ENCODE measurements around the gene UBA6.

UBA6 gene

GRCh38 chr4:67674098-67674497 is 26.9 kb downstream of the UBA6 start:
- POLR2A ChIA-PET: no interaction called here
- no peak for TF ChIP-seq FOXK2 (IDR thresholded peaks at IDR 0.05)
- no peak for TF ChIP-seq NFRKB (IDR thresholded peaks at IDR 0.05)
- no peak for TF ChIP-seq TARDBP (IDR thresholded peaks at IDR 0.05)
- no peak for TF ChIP-seq ARNT (IDR thresholded peaks at IDR 0.05)
- TF ChIP-seq LEF1 (IDR thresholded peaks at IDR 0.05; ENCODE audit: borderline replicate concordance): no peak
- TF ChIP-seq L3MBTL2 (conservative IDR thresholded peaks at IDR 0.05): no peak
- TF ChIP-seq FOXA1 (IDR thresholded peaks at IDR 0.05): no peak
- TF ChIP-seq, protein P1, sequence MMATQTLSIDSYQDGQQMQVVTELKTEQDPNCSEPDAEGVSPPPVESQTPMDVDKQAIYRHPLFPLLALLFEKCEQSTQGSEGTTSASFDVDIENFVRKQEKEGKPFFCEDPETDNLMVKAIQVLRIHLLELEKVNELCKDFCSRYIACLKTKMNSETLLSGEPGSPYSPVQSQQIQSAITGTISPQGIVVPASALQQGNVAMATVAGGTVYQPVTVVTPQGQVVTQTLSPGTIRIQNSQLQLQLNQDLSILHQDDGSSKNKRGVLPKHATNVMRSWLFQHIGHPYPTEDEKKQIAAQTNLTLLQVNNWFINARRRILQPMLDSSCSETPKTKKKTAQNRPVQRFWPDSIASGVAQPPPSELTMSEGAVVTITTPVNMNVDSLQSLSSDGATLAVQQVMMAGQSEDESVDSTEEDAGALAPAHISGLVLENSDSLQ (IDR thresholded peaks at IDR 0.05): no peak
- no peak for TF ChIP-seq FOXM1 (IDR thresholded peaks at IDR 0.05; ENCODE audit: borderline replicate concordance)
- no peak for TF ChIP-seq CTBP1 (IDR thresholded peaks at IDR 0.05; ENCODE audit: borderline replicate concordance)
- TF ChIP-seq SP1 (IDR thresholded peaks at IDR 0.05): no peak
- no peak for TF ChIP-seq ELF4 (IDR thresholded peaks at IDR 0.05)
- TF ChIP-seq SUZ12 (IDR thresholded peaks at IDR 0.05): no peak
- no peak for TF ChIP-seq BHLHE40 (IDR thresholded peaks at IDR 0.05; ENCODE audit: borderline replicate concordance)
- TF ChIP-seq ZNF384 (IDR thresholded peaks at IDR 0.05): no peak
- no peak for TF ChIP-seq HDGF (IDR thresholded peaks at IDR 0.05; ENCODE audit: borderline replicate concordance)
- CTCF ChIA-PET: no interaction called here
- DNase-seq (ENCODE audit: extremely low spot score): peak; percentile 9

DNA sequence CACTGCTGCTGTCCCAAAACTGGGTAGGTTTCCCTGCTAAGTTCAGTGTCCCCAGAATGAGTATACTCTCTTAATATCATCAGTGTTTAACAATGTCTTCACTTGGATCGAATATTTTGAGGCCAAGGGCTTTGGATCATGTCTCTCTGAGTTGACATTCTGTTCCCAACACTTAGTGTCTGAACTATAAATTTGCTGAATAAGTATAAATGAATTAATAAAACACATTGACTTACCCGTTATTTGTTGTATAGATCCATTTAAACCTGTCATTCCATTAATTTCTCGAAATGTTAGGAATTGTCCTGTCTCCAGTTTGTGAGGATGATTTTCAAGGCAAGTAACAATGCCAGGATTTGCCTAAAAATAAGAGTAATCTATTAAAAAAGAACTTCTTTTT is 32.6 kb downstream of the UBA6 start:
- ChIA-PET CTCF (no interaction called here), POLR2A (interaction anchor here (0.9 kb wide), 1 partner anchor 33 kb away, joined by 3 read pairs; no protein-coding TSS in a partner anchor)
- TF ChIP-seq ZNF384 (IDR thresholded peaks at IDR 0.05) (no peak), LEF1 (IDR thresholded peaks at IDR 0.05; ENCODE audit: borderline replicate concordance) (no peak), CTBP1 (IDR thresholded peaks at IDR 0.05; ENCODE audit: borderline replicate concordance) (no peak), SP1 (IDR thresholded peaks at IDR 0.05) (no peak), L3MBTL2 (conservative IDR thresholded peaks at IDR 0.05) (no peak), HDGF (IDR thresholded peaks at IDR 0.05; ENCODE audit: borderline replicate concordance) (no peak), FOXM1 (IDR thresholded peaks at IDR 0.05; ENCODE audit: borderline replicate concordance) (no peak), NFRKB (IDR thresholded peaks at IDR 0.05) (no peak), BHLHE40 (IDR thresholded peaks at IDR 0.05; ENCODE audit: borderline replicate concordance) (no peak), SUZ12 (IDR thresholded peaks at IDR 0.05) (no peak), FOXK2 (IDR thresholded peaks at IDR 0.05) (no peak), FOXA1 (IDR thresholded peaks at IDR 0.05) (no peak), ARNT (IDR thresholded peaks at IDR 0.05) (no peak)
- TF ChIP-seq, protein P1 (IDR thresholded peaks at IDR 0.05): no peak
- no peak for DNase-seq (ENCODE audit: extremely low spot score)

DNA sequence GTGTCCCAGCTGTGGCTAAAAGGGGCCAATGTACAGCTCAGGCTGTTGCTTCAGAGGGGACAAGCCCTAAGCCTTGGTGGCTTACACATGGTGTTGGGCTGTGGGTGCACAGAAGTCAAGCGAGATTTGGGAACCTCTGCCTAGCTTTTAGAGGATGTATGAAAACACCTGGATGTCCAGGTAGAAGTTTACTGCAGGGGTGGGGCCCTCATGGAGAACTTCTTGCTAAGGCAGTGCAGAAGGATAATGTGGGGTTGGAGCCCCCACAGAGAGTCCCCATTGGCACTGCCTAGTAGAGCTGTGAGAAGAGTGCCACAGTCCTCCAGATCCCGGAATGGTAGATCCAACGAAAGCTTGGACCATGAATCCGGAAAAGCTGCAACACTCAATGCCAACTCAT is 40.5 kb downstream of the UBA6 start:
- TF ChIP-seq LEF1 (IDR thresholded peaks at IDR 0.05; ENCODE audit: borderline replicate concordance) (no peak), FOXK2 (IDR thresholded peaks at IDR 0.05) (no peak), NFRKB (IDR thresholded peaks at IDR 0.05) (no peak), ZNF384 (IDR thresholded peaks at IDR 0.05) (no peak), BHLHE40 (IDR thresholded peaks at IDR 0.05; ENCODE audit: borderline replicate concordance) (no peak), L3MBTL2 (conservative IDR thresholded peaks at IDR 0.05) (no peak), ELF4 (IDR thresholded peaks at IDR 0.05) (no peak), TARDBP (IDR thresholded peaks at IDR 0.05) (no peak), SUZ12 (IDR thresholded peaks at IDR 0.05) (no peak), SP1 (IDR thresholded peaks at IDR 0.05) (no peak)
- TF ChIP-seq, protein P1 (IDR thresholded peaks at IDR 0.05): no peak
- DNase-seq (ENCODE audit: extremely low spot score): no peak
- ChIA-PET POLR2A (no interaction called here), CTCF (no interaction called here)

GRCh38 chr4:67659065-67659464 is 41.9 kb downstream of the UBA6 start:
- DNase-seq (ENCODE audit: extremely low spot score): no peak
- POLR2A ChIA-PET: no interaction called here
- TF ChIP-seq FOXM1 (IDR thresholded peaks at IDR 0.05; ENCODE audit: borderline replicate concordance): no peak
- CTCF ChIA-PET: no interaction called here

- no peak for DNase-seq (ENCODE audit: extremely low spot score)
- ChIA-PET CTCF (no interaction called here), POLR2A (no interaction called here)
- TF ChIP-seq LEF1 (IDR thresholded peaks at IDR 0.05; ENCODE audit: borderline replicate concordance) (no peak), SP1 (IDR thresholded peaks at IDR 0.05) (no peak), ZNF384 (IDR thresholded peaks at IDR 0.05) (no peak), HDGF (IDR thresholded peaks at IDR 0.05; ENCODE audit: borderline replicate concordance) (no peak), L3MBTL2 (conservative IDR thresholded peaks at IDR 0.05) (no peak), FOXM1 (IDR thresholded peaks at IDR 0.05; ENCODE audit: borderline replicate concordance) (no peak), ARNT (IDR thresholded peaks at IDR 0.05) (no peak), FOXK2 (IDR thresholded peaks at IDR 0.05) (no peak), CTBP1 (IDR thresholded peaks at IDR 0.05; ENCODE audit: borderline replicate concordance) (no peak), TARDBP (IDR thresholded peaks at IDR 0.05) (no peak), SUZ12 (IDR thresholded peaks at IDR 0.05) (no peak)
- TF ChIP-seq, protein P1 (IDR thresholded peaks at IDR 0.05): no peak
Measured at GRCh38 chr4:67658302-67658701, 42.7 kb downstream of the UBA6 start.

GRCh38 chr4:67651536-67651935 is 49.4 kb downstream of the UBA6 start:
- TF ChIP-seq TARDBP (IDR thresholded peaks at IDR 0.05) (no peak), SP1 (IDR thresholded peaks at IDR 0.05) (no peak), BHLHE40 (IDR thresholded peaks at IDR 0.05; ENCODE audit: borderline replicate concordance) (no peak)
- no peak for DNase-seq (ENCODE audit: extremely low spot score)
- POLR2A ChIA-PET: interaction anchor here (1.1 kb wide), 1 partner anchor 39 kb away, joined by 3 read pairs; no protein-coding TSS in a partner anchor
- CTCF ChIA-PET: no interaction called here

Measured in HEK293T (cell line).